ENCODE measurements around the gene AICDA.

DNA sequence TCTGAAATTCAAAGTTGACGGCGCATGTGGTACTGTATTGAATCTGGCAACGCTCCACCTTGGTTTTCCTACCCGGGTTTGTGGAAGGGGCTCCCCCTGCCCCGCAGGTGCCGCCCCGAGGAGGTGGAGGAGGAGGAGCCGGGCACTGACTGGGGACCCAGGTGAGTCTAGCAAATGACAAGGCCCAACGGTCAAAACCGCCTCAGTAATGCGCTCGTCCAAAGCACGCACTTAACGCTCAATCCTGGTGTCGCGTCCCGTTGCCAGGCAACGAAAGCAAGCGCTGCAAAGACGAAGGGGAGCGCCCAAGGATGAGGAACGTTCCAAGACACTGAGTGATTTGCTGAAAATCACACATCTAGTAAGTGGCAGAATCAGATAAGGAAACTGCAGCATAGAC is 48.0 kb downstream of the AICDA start:
- TF ChIP-seq, protein P1, sequence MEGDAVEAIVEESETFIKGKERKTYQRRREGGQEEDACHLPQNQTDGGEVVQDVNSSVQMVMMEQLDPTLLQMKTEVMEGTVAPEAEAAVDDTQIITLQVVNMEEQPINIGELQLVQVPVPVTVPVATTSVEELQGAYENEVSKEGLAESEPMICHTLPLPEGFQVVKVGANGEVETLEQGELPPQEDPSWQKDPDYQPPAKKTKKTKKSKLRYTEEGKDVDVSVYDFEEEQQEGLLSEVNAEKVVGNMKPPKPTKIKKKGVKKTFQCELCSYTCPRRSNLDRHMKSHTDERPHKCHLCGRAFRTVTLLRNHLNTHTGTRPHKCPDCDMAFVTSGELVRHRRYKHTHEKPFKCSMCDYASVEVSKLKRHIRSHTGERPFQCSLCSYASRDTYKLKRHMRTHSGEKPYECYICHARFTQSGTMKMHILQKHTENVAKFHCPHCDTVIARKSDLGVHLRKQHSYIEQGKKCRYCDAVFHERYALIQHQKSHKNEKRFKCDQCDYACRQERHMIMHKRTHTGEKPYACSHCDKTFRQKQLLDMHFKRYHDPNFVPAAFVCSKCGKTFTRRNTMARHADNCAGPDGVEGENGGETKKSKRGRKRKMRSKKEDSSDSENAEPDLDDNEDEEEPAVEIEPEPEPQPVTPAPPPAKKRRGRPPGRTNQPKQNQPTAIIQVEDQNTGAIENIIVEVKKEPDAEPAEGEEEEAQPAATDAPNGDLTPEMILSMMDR (IDR thresholded peaks at IDR 0.05; ENCODE audit: low read depth, low read length), result no peak
- TF ChIP-seq POLR2A (IDR thresholded peaks at IDR 0.05; ENCODE audit: extremely low read depth, insufficient read length), result no peak
- TF ChIP-seq, protein P2, sequence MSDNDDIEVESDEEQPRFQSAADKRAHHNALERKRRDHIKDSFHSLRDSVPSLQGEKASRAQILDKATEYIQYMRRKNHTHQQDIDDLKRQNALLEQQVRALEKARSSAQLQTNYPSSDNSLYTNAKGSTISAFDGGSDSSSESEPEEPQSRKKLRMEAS (IDR thresholded peaks at IDR 0.05; ENCODE audit: low read depth, low read length), result no peak
